ENCODE results near the gene TBC1D8.
A peak's percentile ranks its signal among the peaks of the same experiment; 100 is the strongest.

The TBC1D8 gene

DNA sequence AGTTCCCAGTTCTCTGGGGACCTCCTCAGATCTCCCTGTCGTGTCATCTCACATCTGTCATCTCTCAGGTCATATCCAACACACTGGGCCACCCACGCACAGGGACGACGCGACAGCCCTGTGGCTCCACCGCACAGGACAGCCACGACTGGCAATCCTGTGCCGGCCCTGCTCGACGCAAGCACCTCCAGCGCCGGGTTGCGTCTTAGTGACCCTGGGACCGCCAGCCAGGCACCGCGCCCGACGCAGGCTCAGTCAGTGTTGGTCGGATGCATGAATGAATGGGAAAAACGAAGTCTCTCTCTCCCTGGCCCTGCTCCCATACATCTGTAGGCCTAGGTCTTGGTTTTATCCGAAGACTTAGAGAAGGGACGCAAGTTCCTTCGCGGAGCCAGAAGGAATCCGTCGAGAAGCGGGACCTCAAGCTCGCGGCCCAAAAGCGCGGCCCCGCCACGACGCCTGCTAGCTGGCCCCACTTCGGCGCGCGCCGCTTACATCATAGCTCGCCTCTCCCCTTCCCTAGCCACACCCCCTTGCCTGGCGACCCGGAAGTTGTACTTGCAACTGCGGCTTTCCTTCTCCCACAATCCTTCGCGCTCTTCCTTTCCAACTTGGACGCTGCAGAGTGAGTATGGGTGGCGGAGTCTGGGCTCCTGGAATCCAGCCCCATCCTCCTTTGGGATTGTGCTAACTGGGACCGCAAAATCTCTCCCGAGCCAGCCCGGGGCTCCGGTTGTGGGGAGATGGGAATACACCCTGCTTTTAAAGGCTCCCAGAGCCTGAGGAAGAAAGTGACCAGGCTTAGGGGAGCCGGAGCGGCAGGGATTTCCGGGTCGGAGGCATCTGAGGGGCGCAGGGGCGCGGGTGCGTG lies 149.3 kb downstream of the TBC1D8 start, which contains the start of gene RPL31:
RPL31 (plus strand) TSS at position 599 of the 871 bp plus-strand sequence. CDS start 413 bp downstream, outside the sequence.
- peak within 1 kb of the TSS; percentile 99 for H3K4me3 ChIP-seq (ENCODE audit: control insufficient read depth, low read depth, low read length)
- peak; percentile 87 for DNase-seq (ENCODE audit: low read depth)
- TF ChIP-seq CTCF (IDR thresholded peaks at IDR 0.05; ENCODE audit: control insufficient read depth, insufficient read depth, low read depth, low read length, missing control alignments): no peak

DNA sequence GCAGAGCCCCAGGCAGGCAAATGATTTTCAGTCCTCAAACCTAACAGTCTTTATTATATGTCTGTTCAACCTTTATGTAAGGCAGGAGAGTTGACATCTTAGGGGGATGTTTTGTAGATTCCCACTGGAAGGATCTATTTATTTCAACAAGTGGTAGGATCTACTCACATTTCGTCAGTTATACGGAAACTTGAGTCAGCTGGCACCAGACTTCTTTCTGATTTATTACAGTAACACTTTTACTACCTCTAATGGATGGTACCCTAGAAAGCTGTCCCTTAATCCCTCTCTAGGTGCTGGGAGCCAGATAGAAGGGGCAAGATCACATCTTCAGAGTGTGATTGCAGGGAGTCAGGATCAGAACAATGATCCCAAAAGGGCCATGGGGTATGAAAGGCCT lies 151.2 kb downstream of the TBC1D8 start:
- no peak for DNase-seq (ENCODE audit: low read depth)
- no peak overlapping the region for H3K4me3 ChIP-seq (ENCODE audit: control insufficient read depth, low read depth, low read length)
- TF ChIP-seq CTCF (IDR thresholded peaks at IDR 0.05; ENCODE audit: control insufficient read depth, insufficient read depth, low read depth, low read length, missing control alignments): no peak

DNA sequence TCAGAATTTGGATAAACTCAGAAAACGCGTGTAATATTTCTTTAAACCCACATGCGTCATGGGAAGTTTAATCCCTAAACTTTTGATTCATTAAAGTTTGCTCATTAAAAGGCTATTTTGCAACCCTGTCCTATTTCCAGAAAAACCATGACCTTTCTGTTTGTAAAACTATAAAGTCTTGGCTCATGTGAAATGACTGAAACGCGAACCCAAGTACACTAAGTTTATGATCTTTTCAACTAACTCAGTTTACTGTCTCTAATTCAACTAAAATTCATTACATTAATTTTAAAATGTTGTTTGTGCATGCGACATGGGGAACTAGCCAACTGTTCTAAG lies 153.0 kb downstream of the TBC1D8 start:
- no peak for TF ChIP-seq CTCF (IDR thresholded peaks at IDR 0.05; ENCODE audit: control insufficient read depth, insufficient read depth, low read depth, low read length, missing control alignments)
- no peak overlapping the region for H3K4me3 ChIP-seq (ENCODE audit: control insufficient read depth, low read depth, low read length)
- DNase-seq (ENCODE audit: low read depth): no peak

- no peak for DNase-seq (ENCODE audit: low read depth)
- no peak overlapping the region for H3K4me3 ChIP-seq (ENCODE audit: control insufficient read depth, low read depth, low read length)
- no peak for TF ChIP-seq CTCF (IDR thresholded peaks at IDR 0.05; ENCODE audit: control insufficient read depth, insufficient read depth, low read depth, low read length, missing control alignments)
Observed at GRCh38 chr2:100997509-100998234, 153.5 kb downstream of the TBC1D8 start.

DNA sequence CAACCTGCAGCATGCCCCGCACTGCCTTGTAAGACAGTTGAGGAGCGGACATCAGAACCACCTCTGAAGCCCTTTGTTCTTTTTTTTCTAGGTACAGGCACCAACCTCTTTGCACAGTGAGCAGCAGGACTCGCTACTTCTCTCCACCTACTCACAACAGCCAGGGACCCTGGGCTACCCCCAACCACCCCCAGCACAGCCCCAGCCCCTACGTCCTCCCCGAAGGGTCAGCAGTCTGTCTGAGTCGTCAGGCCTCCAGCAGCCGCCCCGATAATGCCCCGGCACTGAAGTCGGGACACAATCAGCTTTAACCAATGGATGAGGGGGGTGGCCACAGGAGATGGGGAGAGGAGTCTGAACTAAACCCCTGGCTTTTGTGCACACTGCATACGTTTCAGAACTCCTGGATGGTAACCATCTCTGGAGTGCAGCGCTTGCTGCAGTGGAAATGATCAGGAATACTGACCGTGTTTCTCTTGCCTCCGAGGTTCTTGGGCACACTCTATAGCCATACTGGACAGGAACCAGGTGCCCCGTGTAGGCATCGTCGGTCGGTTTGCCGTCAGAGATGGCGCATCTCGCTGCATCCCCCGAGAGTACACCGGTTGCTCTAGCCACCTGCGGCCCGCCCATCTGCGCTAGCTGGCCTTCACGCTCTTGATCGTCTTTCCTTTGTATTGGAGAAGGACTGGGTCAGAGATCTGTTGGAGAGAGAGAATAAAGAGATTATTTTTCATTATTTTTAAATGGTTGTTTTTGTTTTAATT lies 155.7 kb downstream of the TBC1D8 start:
- H3K4me3 ChIP-seq (ENCODE audit: control insufficient read depth, low read depth, low read length): no peak overlapping the region
- TF ChIP-seq CTCF (IDR thresholded peaks at IDR 0.05; ENCODE audit: control insufficient read depth, insufficient read depth, low read depth, low read length, missing control alignments): no peak
- DNase-seq (ENCODE audit: low read depth): no peak

DNA sequence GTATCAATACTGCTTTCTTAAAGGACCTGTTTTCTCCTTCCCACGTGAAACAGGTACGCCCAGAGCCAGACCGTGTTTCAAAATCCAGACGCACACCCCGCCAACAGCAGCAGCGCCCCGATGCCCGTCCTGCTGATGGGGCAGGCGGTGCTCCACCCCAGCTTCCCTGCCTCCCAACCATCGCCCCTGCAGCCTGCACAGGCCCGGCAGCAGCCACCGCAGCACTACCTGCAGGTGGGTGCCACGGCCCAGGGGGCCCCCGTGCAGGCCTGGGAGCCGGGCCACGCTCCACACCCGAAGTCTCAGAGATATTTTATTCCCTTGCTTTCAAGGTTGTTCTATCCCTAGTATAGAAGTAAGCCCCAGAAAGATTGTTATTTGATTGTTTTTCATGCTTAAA lies 157.9 kb downstream of the TBC1D8 start:
- no peak for DNase-seq (ENCODE audit: low read depth)
- no peak for TF ChIP-seq CTCF (IDR thresholded peaks at IDR 0.05; ENCODE audit: control insufficient read depth, insufficient read depth, low read depth, low read length, missing control alignments)
- H3K4me3 ChIP-seq (ENCODE audit: control insufficient read depth, low read depth, low read length): no peak overlapping the region
